WI38 (cell line): ENCODE data around the gene FBXO31.
A peak's percentile ranks its signal among the peaks of the same experiment; 100 is the strongest.

Experiments used
- H3K4me3 ChIP-seq: 2 replicates; pipeline ENCODE4 v1.5.1; 2011; ENCODE audit warnings: low read depth, mild to moderate bottlenecking, control low read depth, low read length
- TF ChIP-seq, protein P1 (sequence below): IDR thresholded peaks from 2 replicates; pipeline ENCODE4 v1.5.1; 2012; ENCODE audit warnings: low read depth, mild to moderate bottlenecking, control low read depth, low read length

The FBXO31 gene

GRCh38 chr16:87305505-87306391 is 77.8 kb downstream of the FBXO31 start:
- TF ChIP-seq, protein P1, sequence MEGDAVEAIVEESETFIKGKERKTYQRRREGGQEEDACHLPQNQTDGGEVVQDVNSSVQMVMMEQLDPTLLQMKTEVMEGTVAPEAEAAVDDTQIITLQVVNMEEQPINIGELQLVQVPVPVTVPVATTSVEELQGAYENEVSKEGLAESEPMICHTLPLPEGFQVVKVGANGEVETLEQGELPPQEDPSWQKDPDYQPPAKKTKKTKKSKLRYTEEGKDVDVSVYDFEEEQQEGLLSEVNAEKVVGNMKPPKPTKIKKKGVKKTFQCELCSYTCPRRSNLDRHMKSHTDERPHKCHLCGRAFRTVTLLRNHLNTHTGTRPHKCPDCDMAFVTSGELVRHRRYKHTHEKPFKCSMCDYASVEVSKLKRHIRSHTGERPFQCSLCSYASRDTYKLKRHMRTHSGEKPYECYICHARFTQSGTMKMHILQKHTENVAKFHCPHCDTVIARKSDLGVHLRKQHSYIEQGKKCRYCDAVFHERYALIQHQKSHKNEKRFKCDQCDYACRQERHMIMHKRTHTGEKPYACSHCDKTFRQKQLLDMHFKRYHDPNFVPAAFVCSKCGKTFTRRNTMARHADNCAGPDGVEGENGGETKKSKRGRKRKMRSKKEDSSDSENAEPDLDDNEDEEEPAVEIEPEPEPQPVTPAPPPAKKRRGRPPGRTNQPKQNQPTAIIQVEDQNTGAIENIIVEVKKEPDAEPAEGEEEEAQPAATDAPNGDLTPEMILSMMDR = no peak
- no peak overlapping the region for H3K4me3 ChIP-seq

GRCh38 chr16:87304951-87305350 is 78.6 kb downstream of the FBXO31 start:
- TF ChIP-seq, protein P1 = no peak
- H3K4me3 ChIP-seq = no peak overlapping the region

DNA sequence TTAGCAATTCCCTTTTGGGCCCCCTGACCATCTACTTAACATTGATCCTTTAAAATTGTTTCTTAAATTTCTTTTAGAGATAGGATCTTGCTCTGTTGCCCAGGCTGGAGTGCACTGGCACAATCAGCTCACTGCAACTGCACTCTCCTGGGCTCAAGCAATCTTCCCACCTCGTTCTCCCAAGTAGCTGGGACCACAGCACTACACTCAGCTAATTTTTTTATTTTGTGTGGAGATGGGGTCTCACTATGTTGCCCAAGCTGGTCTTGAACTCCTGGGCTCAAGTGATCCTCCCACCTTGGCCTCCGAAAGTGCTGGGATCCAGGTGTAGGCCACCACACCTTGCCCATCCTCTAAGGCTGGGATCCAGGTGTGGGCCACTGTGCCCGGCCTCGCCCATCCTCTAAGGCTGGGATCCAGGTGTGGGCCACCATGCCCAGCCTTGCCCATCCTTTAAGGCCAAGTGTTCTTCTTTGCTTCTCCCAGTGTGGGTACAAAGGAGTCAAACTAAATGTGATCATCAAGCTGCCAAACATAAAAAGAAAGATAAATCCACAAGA is 79.5 kb downstream of the FBXO31 start:
- H3K4me3 ChIP-seq = no peak overlapping the region
- TF ChIP-seq, protein P1 = no peak

DNA sequence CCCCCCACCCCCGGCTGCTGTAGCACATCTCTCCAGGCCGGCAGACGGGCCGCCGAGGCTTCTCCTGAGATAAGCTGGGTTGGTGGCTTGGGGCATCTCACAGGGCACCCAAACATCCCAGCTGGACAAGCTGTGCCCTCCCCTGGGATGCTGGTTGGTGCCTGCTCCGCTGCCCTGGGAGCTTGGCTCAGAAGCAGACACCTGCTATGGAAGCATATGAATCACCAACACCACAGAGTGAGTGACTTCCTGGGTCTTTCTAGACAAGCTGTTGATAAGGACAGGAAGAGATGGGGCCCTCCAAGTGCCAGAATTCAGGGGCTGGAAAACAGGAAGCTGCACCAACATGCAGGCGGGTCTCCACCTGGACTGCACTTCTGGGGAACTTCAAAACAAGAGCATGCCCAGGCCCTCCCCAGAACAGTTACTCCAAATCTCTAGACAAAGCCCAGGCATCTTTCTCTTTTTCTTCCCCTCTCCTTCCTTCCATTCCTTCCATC is 80.1 kb downstream of the FBXO31 start:
- H3K4me3 ChIP-seq = no peak overlapping the region
- TF ChIP-seq, protein P1 = no peak

DNA sequence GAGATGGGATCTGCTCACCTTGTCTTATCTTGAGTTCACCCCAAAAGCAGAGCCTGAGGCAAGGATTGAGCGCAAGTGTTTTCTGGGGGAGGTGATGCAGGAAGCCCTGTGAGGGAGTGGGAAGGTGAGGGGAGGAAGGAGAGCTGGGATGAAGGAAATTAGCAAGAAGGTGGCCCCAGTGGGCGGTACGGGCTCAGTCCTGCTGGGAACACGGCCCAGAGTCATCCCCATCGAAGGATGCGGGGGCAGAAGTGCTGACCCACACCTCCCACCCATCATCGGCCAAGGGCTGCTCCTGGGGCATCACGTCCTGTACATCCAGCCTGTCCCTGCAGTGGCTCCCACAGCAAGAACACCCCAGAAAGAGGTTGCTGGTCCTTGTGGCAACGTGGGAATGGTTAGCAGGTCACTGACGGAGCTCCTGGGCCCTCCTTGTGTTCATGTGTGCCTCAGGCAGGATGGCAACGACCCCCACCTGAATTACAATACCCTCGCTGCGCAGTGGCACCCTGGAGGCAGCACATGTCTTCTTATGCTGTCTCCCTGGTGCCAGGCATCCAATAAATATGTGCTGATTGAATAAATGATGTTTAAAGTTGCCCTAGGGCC is 84.6 kb downstream of the FBXO31 start:
- no peak overlapping the region for H3K4me3 ChIP-seq
- TF ChIP-seq, protein P1 = no peak

- TF ChIP-seq, protein P1 = peak; percentile 55
- H3K4me3 ChIP-seq = no peak overlapping the region
Observed at GRCh38 chr16:87297918-87298631, 85.5 kb downstream of the FBXO31 start.
